ENCODE results near the gene CCN5. TPM values are rescaled to one million over a fixed set of nuclear protein-coding genes. Genes with fewer than 3 reads are reported as not detected.

CCN5 gene
- total and polyA plus RNA-seq, 4 donors: 59.4 to 186 (median 115) TPM

- Histone ChIP-seq H3K27ac (ENCODE audit: low read depth in 1 of 2, low read length in 2 of 2) (peak overlapping the region in 1 of 2 donors; percentile 65), H3K4me3 (ENCODE audit: low read length in 2 of 2) (no peak overlapping the region), H3K9me3 (ENCODE audit: control insufficient read depth, low read length) (no peaks in the 10 kb centered on the region), H3K4me1 (ENCODE audit: control insufficient read depth in 1 of 2, insufficient read depth in 2 of 2, low read length in 2 of 2) (peaks cover 0 to 4% of the 10 kb centered on the region in 2 donors), H3K27me3 (ENCODE audit: control insufficient read depth in 1 of 2, insufficient read depth in 2 of 2, low read length in 1 of 2) (no peaks in the 10 kb centered on the region), H3K36me3 (ENCODE audit: control insufficient read depth in 1 of 2, insufficient read depth in 2 of 2, low read length in 1 of 2) (no peaks in the 10 kb centered on the region)
- intact Hi-C loops (cut with DNase I): loop anchor here in 1 of 2 donors (10.0 kb wide), 2 partner anchors 208 to 348 kb away; partner anchors contain the start of gene SERINC3
- WGBS, 2 donors: 63 to 70% methylated on average over 6 of the region's 6 CpGs
- ATAC-seq (ENCODE audit: low FRiP score) (no peak), DNase-seq (peak in 1 of 2 donors; percentile 11)
Observed at GRCh38 chr20:44732327-44732726, 17.2 kb downstream of the CCN5 start.

GRCh38 chr20:44733341-44734069, 18.3 kb downstream of the CCN5 start:
- Histone ChIP-seq H3K9me3 (ENCODE audit: control insufficient read depth, low read length) (no peaks in the 10 kb centered on the region), H3K27ac (ENCODE audit: low read depth in 1 of 2, low read length in 2 of 2) (peak overlapping the region in 1 of 2 donors; percentile 91), H3K4me1 (ENCODE audit: control insufficient read depth in 1 of 2, insufficient read depth in 2 of 2, low read length in 2 of 2) (peaks cover 0 to 4% of the 10 kb centered on the region in 2 donors), H3K36me3 (ENCODE audit: control insufficient read depth in 1 of 2, insufficient read depth in 2 of 2, low read length in 1 of 2) (no peaks in the 10 kb centered on the region), H3K4me3 (ENCODE audit: low read length in 2 of 2) (no peak overlapping the region), H3K27me3 (ENCODE audit: control insufficient read depth in 1 of 2, insufficient read depth in 2 of 2, low read length in 1 of 2) (no peaks in the 10 kb centered on the region)
- DNase-seq: peak; percentile 77 to 87
- WGBS, 2 donors: 32 to 34% methylated on average over 7 of the region's 7 CpGs
- peak; percentile 78 for ATAC-seq (ENCODE audit: low FRiP score)
- intact Hi-C loops (cut with DNase I): loop anchor here (1.0 to 10.0 kb wide), 3 partner anchors 48 to 349 kb away; partner anchors contain the start of gene SERINC3 (in 1 of the 2)

GRCh38 chr20:44734938-44735337, 19.8 kb downstream of the CCN5 start:
- Histone ChIP-seq H3K9me3 (ENCODE audit: control insufficient read depth, low read length) (no peaks in the 10 kb centered on the region), H3K4me3 (ENCODE audit: low read length in 2 of 2) (no peak overlapping the region), H3K36me3 (ENCODE audit: control insufficient read depth in 1 of 2, insufficient read depth in 2 of 2, low read length in 1 of 2) (no peaks in the 10 kb centered on the region), H3K27me3 (ENCODE audit: control insufficient read depth in 1 of 2, insufficient read depth in 2 of 2, low read length in 1 of 2) (no peaks in the 10 kb centered on the region), H3K4me1 (ENCODE audit: control insufficient read depth in 1 of 2, insufficient read depth in 2 of 2, low read length in 2 of 2) (peaks cover 0 to 7% of the 10 kb centered on the region in 2 donors), H3K27ac (ENCODE audit: low read depth in 1 of 2, low read length in 2 of 2) (peak overlapping the region; percentile 80 to 96)
- 6 to 9% methylated on average over 3 of the region's 3 CpGs for WGBS, 2 donors
- ATAC-seq (ENCODE audit: low FRiP score) (no peak), DNase-seq (no peak)
- intact Hi-C loops (cut with DNase I): loop anchor here in 1 of 2 donors (10.0 kb wide), 2 partner anchors 210 to 350 kb away; partner anchors contain the start of gene SERINC3

GRCh38 chr20:44735816-44736169, 20.6 kb downstream of the CCN5 start:
- no peak for DNase-seq
- Histone ChIP-seq H3K27ac (ENCODE audit: low read depth in 1 of 2, low read length in 2 of 2) (peak overlapping the region; percentile 72 to 80), H3K4me3 (ENCODE audit: low read length in 2 of 2) (no peak overlapping the region), H3K36me3 (ENCODE audit: control insufficient read depth in 1 of 2, insufficient read depth in 2 of 2, low read length in 1 of 2) (no peaks in the 10 kb centered on the region), H3K27me3 (ENCODE audit: control insufficient read depth in 1 of 2, insufficient read depth in 2 of 2, low read length in 1 of 2) (no peaks in the 10 kb centered on the region), H3K4me1 (ENCODE audit: control insufficient read depth in 1 of 2, insufficient read depth in 2 of 2, low read length in 2 of 2) (peaks cover 0 to 7% of the 10 kb centered on the region in 2 donors), H3K9me3 (ENCODE audit: control insufficient read depth, low read length) (no peaks in the 10 kb centered on the region)
- intact Hi-C loops (cut with DNase I): loop anchor here in 1 of 2 donors (10.0 kb wide), 2 partner anchors 211 to 351 kb away; partner anchors contain the start of gene SERINC3
- 87 to 91% methylated on average over 4 of the region's 4 CpGs for WGBS, 2 donors
- no peak for ATAC-seq (ENCODE audit: low FRiP score)

GRCh38 chr20:44736170-44737021, 21.2 kb downstream of the CCN5 start:
- no peaks in the 10 kb centered on the region for H3K9me3 ChIP-seq (ENCODE audit: control insufficient read depth, low read length)
- 56 to 65% methylated on average over 6 of the region's 6 CpGs for WGBS, 2 donors
- intact Hi-C loops (cut with DNase I): loop anchor here in 1 of 2 donors (10.0 kb wide), 2 partner anchors 212 to 352 kb away; partner anchors contain the start of gene SERINC3
- no peak overlapping the region for H3K4me3 ChIP-seq (ENCODE audit: low read length in 2 of 2)
- DNase-seq: no peak
- ATAC-seq (ENCODE audit: low FRiP score): peak; percentile 72
- H3K27me3 ChIP-seq (ENCODE audit: control insufficient read depth in 1 of 2, insufficient read depth in 2 of 2, low read length in 1 of 2): no peaks in the 10 kb centered on the region
- peak overlapping the region in 1 of 2 donors; percentile 39 for H3K27ac ChIP-seq (ENCODE audit: low read depth in 1 of 2, low read length in 2 of 2)
- peaks cover 0 to 7% of the 10 kb centered on the region in 2 donors for H3K4me1 ChIP-seq (ENCODE audit: control insufficient read depth in 1 of 2, insufficient read depth in 2 of 2, low read length in 2 of 2)
- no peaks in the 10 kb centered on the region for H3K36me3 ChIP-seq (ENCODE audit: control insufficient read depth in 1 of 2, insufficient read depth in 2 of 2, low read length in 1 of 2)

GRCh38 chr20:44737116-44737515, 21.9 kb downstream of the CCN5 start:
- intact Hi-C loops (cut with DNase I): loop anchor here in 1 of 2 donors (10.0 kb wide), 2 partner anchors 212 to 352 kb away; partner anchors contain the start of gene SERINC3
- 97 to 98% methylated on average over 4 of the region's 4 CpGs for WGBS, 2 donors

GRCh38 chr20:44738813-44739477, 23.8 kb downstream of the CCN5 start:
- DNase-seq: peak in 1 of 2 donors; percentile 74
- H3K4me3 ChIP-seq (ENCODE audit: low read length in 2 of 2): no peak overlapping the region
- H3K36me3 ChIP-seq (ENCODE audit: control insufficient read depth in 1 of 2, insufficient read depth in 2 of 2, low read length in 1 of 2): no peaks in the 10 kb centered on the region
- H3K9me3 ChIP-seq (ENCODE audit: control insufficient read depth, low read length): no peaks in the 10 kb centered on the region
- ATAC-seq (ENCODE audit: low FRiP score): peak; percentile 86
- intact Hi-C loops (cut with DNase I): loop anchor here in 1 of 2 donors (10.0 kb wide), 2 partner anchors 214 to 354 kb away; partner anchors contain the start of gene SERINC3
- peak overlapping the region in 1 of 2 donors; percentile 75 for H3K27ac ChIP-seq (ENCODE audit: low read depth in 1 of 2, low read length in 2 of 2)
- H3K27me3 ChIP-seq (ENCODE audit: control insufficient read depth in 1 of 2, insufficient read depth in 2 of 2, low read length in 1 of 2): no peaks in the 10 kb centered on the region
- peaks cover 0 to 11% of the 10 kb centered on the region in 2 donors for H3K4me1 ChIP-seq (ENCODE audit: control insufficient read depth in 1 of 2, insufficient read depth in 2 of 2, low read length in 2 of 2)
- WGBS, 2 donors: 41 to 49% methylated on average over 7 of the region's 7 CpGs

More at GRCh38 chr20:44737116-44737515, 21.9 kb downstream of the CCN5 start:
- Histone ChIP-seq H3K27me3 (ENCODE audit: control insufficient read depth in 1 of 2, insufficient read depth in 2 of 2, low read length in 1 of 2) (no peaks in the 10 kb centered on the region), H3K9me3 (ENCODE audit: control insufficient read depth, low read length) (no peaks in the 10 kb centered on the region), H3K36me3 (ENCODE audit: control insufficient read depth in 1 of 2, insufficient read depth in 2 of 2, low read length in 1 of 2) (no peaks in the 10 kb centered on the region), H3K4me1 (ENCODE audit: control insufficient read depth in 1 of 2, insufficient read depth in 2 of 2, low read length in 2 of 2) (peaks cover 0 to 10% of the 10 kb centered on the region in 2 donors), H3K4me3 (ENCODE audit: low read length in 2 of 2) (no peak overlapping the region), H3K27ac (ENCODE audit: low read depth in 1 of 2, low read length in 2 of 2) (peak overlapping the region in 1 of 2 donors; percentile 36)
- ATAC-seq (ENCODE audit: low FRiP score): no peak
- DNase-seq: no peak

GRCh38 chr20:44739942-44740341, 24.8 kb downstream of the CCN5 start:
- Histone ChIP-seq H3K36me3 (ENCODE audit: control insufficient read depth in 1 of 2, insufficient read depth in 2 of 2, low read length in 1 of 2) (no peaks in the 10 kb centered on the region), H3K27me3 (ENCODE audit: control insufficient read depth in 1 of 2, insufficient read depth in 2 of 2, low read length in 1 of 2) (no peaks in the 10 kb centered on the region), H3K4me3 (ENCODE audit: low read length in 2 of 2) (no peak overlapping the region), H3K4me1 (ENCODE audit: control insufficient read depth in 1 of 2, insufficient read depth in 2 of 2, low read length in 2 of 2) (peaks cover 0 to 11% of the 10 kb centered on the region in 2 donors), H3K9me3 (ENCODE audit: control insufficient read depth, low read length) (no peaks in the 10 kb centered on the region), H3K27ac (ENCODE audit: low read depth in 1 of 2, low read length in 2 of 2) (peak overlapping the region in 1 of 2 donors; percentile 37)
- intact Hi-C loops (cut with DNase I): loop anchor here in 1 of 2 donors (10.0 kb wide), 3 partner anchors 215 to 525 kb away; partner anchors contain the start of genes OSER1 and SERINC3
- ATAC-seq (ENCODE audit: low FRiP score) (no peak), DNase-seq (no peak)
- 10 to 17% methylated on average over 2 of the region's 2 CpGs for WGBS, 2 donors
